Inferior parietal cortex (tissue), 1 donor: ENCODE data around the gene SNX20.

Experiments
- DNase-seq: peaks from one replicate; pipeline ENCODE4 v3.0.0-alpha.2; 2016; ENCODE audit errors: extremely low spot score

The SNX20 gene

DNA sequence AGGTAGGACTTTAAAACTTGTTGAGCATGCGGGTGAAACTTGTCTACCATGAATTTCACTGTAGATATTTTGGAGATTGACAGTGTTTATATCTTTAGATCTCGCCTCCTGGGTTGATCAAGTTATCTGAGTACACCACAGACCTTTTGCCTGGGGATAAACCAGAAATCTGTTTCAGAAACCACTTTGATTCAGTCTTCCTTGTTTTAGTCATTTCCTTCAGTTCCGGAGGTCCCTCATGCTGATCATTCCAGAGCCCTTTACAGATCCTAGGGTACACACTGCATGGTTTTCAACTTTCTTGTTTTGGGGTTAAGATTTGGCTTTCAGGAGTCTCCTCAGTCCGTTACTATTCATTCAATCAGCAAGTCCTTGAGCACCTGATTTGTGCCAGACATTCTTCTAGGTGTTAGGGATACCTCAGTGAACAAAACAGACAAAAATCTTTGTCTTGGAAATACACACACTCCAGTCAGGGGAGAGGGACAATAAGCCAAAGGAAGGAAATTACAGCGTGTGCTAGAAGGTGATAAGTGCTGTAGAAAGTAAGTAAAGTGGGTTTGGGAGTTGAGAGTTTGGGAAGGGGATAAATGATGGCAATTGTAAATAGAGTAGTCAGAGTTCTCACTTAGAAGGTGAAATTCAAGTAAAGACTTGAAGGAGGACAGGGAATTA lies 24.5 kb upstream of the SNX20 start:
- no peak for DNase-seq

DNA sequence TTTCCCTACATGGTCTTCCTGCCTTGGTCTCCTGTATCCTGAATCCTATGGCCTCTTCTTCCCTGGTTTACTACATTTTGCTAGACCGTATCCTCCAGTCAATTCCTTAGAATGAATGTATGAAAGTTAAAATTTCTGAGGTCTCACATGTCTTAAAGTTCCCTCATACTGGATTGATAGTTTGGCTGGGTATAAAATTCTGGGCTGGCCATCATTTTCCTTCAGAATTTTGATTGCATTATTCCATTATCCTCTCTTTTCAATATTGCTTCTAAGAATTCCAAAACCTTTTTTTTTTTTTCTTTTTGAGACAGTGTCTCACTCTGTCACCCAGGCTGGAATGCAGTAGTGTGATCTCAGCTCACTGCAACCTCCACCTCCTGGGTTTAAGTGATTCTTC lies 23.1 kb upstream of the SNX20 start:
- no peak for DNase-seq

DNA sequence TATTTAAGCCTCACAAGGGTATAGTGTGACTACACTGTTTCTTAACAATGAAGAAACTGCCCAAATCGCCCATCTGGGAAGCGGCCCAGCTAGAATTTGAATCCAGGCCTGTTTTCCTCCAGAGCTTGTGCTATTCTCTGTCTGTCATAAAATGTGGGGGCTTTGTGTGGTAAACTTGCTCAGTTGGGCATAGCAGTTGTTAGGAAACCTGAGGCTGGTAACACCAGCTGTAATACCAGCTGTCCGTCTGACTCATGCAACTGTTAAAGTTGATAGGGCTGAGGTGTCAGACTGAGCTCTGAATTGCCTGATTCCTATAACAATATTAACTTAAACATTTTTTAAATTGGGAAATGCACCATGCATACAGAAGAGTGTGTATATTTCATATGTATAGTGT lies 21.6 kb upstream of the SNX20 start:
- DNase-seq, result peak; percentile 44

DNA sequence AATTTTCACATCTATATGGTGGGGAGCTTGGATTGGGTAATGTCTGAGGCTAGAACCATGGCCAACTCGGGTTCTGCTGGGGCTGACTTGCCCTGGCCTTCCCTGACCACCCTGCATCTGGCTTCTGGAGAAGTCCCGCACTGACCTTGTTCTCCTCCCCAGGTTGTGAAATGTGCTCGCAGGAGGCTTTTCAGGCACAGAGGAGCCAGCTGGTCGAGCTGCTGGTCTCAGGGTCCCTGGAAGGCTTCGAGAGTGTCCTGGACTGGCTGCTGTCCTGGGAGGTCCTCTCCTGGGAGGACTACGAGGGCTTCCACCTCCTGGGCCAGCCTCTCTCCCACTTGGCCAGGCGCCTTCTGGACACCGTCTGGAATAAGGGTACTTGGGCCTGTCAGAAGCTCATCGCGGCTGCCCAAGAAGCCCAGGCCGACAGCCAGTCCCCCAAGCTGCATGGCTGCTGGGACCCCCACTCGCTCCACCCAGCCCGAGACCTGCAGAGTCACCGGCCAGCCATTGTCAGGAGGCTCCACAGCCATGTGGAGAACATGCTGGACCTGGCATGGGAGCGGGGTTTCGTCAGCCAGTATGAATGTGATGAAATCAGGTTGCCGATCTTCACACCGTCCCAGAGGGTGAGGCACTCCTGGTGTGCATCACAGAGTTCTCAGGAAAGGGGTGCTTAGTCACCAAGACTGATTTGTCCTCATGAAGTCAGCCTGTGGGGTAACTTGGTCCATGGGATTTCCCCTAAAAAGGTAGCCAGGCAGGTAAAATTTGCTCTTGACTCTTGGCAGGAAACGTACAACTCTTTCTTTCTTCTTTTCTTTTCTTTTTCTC lies 18.4 kb upstream of the SNX20 start:
- DNase-seq, result no peak

DNA sequence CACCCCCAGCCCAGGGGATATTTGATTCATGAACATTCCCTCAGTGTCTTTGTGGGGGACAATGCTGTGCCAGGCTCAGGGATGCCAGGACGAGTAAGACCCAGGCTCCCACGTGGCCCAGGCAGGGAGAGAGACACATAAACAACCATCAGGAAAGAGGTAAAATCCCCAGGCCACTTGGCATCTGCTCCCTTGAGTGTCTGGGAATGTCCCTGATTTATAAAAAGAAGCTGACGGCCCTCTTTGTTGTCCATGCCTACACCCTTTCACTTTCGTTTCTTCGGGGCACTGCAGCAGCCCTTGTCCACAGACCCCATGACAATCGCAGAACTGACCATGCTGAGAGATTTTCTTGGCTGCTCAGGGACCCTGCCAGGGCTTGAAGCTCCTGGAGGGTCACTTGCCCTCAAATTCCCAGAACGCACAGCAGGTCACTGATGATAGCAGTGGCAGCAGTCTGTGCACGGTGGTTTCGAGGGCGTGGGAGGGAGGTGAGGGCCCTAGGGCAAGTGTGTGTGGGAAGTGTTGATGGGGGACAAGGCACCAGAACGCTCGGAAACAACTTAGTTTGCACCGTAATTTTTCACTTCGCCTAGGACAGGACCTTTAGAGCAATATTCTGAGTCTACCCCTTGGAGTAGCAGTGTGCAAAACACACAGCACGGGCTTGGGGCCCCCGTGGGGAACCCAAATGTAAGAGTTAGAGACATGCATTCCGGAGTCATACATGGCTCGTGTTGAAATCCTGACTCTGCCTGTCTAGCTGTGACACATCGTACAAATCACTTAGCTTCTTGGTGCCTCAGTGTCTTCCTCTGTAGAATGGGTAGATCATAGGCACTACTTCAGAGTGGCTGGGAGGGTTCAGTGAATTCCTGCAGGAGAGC lies 17.0 kb upstream of the SNX20 start:
- no peak for DNase-seq

DNA sequence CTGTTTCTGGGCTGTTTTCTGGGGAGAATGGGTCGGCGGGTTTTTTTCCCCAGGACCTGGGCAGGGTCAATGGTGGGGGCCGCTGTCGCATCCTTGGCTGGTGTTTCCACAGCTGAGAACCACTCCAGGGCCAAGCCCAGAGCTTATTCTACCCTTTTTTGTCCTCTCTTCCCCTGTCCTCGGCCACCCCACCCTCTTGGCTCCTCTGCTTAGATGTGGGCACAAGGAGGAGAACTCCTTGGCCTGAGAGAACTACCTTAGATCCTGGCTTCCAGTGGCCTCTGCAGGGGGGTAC lies 16.3 kb upstream of the SNX20 start:
- DNase-seq, result no peak

DNA sequence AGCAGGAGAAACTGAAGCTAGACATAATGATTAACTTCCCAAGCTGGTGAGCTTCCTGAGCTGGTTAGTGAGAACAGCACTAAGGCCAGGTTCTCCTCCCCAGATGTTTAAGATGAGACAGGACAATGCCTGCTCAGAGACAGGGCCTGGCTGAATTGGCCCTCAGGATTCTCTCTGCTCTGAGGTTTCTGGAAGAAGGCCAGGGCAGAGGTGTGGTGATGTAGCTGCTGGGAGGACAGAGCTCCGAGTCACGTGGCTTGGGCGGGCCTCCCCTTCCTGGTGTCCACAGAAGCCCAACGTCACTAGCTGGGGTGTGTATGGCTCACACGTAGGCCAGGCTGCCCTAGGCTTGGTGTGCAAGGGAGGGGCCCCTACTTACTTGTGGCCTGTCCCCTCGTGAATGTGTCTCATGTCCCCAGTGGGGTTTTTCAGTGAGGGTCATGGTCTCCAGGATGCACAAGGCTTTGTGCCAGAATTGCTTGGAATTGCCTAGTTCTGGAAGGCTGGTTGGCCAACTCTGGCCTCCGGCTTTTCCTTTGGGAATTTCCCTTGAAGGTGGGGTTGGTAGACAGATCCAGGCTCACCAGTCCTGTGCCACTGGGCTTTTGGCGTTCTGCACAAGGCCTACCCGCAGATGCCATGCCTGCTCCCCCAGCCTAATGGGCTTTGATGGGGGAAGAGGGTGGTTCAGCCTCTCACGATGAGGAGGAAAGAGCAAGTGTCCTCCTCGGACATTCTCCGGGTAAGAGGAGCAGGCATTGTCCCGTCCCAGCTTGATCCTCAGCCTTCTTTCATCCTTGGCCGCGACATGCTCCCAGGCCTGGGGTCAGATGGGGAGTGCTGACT lies 15.7 kb upstream of the SNX20 start:
- no peak for DNase-seq

DNA sequence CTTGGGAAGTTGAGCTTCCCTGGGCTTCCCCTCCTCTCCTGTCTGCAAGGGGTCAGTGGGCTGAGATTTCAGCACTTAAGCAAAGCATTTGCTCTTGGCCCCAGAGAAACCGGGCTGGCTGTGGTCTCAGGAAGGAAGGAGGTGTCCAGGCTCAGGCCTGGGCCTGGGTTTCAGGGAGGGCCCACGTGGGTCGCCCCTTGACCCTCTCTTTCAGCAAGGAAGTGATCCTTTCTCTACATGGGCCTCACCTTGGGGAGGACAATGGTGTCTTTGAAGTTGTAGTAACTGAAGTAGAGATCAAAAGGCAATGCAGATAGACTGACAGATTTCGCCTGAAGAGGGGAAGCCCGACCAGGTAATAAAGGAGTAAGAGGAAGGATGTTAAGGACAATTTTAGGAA lies 15.0 kb upstream of the SNX20 start:
- DNase-seq, result no peak

DNA sequence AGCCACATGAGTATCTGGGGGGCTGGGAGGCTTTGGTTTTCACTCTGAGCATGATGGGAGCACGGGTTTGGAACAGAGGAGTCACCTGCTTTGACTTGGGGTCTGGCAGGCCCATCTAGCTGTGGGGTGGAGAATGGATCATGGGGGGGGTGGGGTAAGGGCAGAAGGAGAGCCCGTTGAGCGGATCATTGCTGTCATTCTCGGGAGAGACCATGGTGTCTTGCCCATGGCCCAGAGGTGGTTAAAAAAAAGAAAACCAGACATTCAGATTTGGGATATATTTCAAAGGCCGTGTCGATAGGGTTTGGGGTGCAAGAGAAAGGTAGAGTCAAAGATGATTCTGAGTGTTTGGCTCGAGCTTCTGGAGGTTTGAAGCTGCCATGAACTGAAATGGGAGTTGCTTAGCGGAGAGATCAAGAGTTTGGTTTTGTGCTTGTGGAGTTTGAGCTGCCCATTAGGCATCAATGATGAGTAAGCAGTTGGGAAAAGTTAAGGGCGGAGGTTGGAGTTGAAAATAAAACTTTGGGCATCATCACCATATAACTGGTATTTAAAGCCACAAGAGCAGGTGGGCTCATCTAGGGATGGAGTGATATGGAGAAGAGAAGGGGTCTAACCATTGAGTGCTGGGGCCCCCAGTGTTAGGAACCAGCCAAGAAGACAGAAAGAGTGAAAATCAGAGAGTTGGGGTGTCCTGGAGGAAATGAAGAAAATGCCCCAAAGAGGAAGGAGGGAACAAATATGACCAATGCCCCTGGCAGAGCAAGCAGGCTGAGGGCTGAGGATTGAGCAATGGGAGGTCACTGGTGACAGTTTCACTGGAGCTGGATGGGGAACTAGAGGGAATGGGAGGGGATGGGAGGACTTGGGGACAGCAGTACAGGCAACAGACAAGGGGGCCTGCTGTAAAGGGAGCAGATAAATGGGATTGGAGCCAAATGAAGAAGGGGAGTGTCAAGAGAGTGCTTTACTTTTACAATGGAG lies 14.2 kb upstream of the SNX20 start:
- DNase-seq, result no peak

DNA sequence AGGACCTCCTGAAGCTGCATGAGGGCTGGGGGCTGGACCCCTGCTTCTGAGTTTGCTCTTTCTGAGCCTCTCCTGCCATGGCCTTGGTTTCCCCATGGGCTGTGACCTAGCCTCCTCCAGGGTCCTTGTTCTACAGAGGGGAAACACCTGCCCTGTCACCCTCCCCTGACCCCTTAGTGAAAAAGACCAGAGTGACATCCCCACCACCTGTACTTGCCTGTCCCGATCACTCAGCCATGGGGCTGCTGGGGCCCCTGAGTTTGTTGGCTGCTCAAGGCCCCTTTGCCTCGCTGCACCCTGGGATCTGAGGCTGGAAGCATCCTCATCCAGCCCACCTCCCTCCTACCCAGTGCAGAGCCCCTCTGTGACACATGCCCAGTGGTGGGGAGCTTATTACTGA lies 13.1 kb upstream of the SNX20 start:
- DNase-seq, result no peak

DNA sequence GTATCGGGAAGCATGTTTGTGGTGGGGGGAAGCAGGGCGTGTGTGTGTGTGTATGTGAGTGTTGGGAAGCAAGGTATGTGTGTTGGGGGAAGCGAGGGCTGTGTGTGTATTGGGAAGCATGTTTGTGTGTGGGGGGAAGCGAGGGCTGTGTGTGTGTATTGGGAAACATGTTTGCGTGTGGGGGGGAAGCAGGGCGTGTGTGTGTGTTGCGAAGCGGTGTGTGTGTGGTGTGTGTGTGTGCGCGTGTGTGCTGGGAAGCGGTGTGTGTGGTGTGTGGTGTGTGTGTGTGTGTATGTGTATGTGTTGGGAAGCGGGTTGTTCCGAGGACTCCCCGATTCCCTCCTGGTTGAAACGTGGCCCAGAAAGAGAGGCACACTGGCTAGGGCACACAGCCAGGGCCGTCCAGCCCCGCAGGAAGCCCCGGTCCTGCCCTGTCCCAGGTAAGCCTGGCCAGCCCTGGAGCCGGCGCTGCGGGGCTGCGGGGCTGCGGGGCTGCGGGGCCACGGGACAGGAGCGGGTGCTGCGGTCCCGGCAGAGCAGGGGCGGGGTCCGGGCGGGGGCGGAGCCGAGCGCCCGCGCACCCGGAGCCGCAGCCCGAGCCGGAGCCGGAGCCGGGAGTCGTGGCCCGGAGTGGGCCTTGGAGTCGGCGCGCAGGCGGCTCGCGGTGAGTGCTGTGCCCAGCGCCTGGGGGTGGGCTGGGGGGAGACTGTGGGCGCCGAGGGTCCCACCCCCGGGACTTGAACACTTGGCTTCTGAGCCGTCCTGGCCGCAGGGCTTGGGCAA lies 12.1 kb upstream of the SNX20 start, which contains the start of gene NOD2:
TSS of gene NOD2 (plus strand) at position 608 of the 783 bp plus-strand sequence. CDS start 5,890 bp downstream, outside the sequence.
- DNase-seq, result no peak

DNA sequence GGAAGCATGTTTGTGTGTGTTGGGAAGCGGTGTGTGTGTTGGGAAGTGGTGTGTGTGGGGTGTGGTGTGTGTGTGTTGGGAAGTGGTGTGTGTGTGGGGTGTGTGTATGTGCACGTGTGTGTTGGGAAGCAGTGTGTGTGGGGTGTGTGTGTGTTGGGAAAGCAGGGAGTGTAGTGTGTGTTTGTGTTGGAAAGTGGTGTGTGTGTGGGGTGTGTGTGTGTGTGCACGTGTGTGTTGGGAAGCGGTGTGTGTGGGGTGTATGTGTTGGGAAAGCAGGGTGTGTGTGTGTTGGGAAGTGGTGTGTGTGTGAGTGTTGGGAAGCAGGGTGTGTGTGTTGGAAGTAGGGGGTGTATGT lies 11.5 kb upstream of the SNX20 start:
- DNase-seq, result no peak

DNA sequence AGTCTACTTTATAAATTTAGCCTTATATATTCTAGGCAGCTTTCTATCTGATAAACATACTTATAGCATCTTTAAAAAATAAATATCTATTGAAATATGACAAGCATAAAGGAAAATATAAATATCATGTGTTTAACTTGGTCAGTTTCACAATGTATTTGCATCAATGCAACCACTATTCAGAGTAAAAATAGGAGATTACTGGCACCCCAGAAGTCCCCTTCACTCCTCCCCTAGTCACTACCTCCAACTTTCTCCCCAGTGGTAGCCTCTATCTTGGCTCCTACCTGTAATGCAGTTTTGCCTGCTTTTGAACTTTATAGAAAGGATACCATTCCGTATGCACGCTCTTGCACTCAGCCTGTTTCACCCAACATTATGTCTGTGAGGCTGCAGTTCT lies 9.1 kb upstream of the SNX20 start:
- DNase-seq, result no peak

DNA sequence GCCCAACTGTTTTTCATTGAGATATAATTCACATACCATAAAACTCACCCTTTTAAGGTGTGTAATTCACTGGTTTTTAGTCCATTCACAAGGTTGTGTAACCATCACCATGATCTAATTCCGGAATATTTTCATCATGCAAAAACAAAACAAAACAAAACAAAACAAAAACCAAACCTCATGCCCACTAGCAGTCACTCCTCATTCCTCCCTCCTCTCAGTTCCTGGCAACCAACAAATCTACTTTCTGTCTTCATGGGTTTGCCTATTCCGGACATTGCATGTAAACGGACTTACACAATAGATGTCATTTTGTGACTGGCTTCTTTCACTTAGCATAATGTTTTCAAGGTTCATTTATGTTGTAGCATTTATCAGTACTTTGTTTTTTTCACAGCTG lies 7.8 kb upstream of the SNX20 start:
- DNase-seq, result no peak

DNA sequence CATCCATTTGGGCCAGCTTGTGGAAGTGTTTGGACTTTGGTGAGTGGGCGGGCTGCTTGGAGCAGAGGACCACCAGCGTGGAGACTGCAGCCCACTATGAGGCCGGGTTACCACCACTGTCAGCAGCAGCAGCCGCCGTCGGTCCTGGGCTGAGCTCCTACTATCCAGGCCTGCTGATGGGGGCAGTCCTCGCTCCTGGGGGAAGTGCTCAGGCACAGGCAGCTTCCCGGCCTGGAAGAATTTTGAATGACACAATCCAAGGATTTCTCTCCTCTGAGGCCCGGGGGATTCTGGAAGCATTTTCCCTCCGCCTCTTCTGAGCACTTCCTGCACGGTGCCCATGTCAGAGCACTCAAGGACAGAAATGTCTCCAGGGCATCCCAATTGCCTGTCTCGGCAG lies 7.0 kb upstream of the SNX20 start:
- no peak for DNase-seq

DNA sequence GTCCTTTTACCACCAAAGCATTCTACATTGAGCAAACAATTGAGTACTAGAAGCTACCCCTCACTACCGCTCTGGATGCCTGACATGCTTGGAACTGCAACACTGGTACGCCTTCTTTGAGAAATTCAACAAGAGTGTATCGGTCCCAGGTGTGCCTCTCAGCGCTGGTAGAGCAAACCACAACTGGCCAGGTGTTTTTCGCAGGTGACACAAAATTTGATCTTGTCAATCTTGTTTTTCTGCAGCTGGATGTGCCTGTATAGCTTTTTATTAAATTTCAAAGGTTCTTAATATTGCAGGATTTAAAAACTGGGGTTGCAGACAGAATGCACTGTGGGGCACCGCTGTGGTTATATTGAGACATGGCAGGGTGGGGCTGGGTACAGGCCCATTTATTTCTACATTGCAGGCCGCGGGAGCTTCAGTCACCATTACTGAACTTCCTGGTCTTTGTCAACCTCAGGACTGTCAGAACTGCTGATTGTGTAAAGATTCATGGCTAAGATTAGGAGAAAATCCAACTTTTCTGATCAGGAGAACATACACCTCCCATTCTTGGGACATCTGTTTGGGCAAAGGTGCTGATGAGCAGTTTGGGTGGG lies 4.5 kb upstream of the SNX20 start:
- no peak for DNase-seq

DNA sequence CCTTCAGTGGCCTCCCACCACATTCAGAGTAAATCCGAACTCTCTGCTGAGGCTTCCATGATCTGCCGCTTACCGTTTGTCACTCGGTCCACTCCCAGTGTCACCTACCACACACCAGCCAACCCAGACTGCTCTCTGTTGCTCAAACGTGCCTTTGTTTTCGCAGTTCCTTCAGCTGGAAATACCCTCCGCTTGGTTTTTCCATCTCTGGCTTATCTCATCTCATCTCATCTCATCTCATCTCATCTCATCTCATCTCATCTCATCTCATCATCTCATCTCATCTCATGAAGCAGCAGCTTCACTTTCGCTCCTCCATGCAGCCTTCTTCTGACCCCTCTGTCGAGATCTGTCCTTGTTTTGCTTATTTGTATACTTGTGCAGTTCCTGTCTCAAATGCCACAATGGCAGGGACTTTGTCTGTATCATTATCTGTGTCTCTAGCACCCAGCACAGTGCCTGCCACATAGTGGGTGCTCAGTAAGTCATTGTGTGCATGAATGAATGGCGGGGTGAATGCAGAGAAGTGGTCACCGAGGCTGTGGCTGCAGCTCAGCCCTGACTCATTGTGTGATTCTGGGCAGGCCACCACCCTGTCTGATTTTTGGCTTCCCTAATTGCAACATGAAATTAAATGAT lies 3.8 kb upstream of the SNX20 start:
- no peak for DNase-seq

DNA sequence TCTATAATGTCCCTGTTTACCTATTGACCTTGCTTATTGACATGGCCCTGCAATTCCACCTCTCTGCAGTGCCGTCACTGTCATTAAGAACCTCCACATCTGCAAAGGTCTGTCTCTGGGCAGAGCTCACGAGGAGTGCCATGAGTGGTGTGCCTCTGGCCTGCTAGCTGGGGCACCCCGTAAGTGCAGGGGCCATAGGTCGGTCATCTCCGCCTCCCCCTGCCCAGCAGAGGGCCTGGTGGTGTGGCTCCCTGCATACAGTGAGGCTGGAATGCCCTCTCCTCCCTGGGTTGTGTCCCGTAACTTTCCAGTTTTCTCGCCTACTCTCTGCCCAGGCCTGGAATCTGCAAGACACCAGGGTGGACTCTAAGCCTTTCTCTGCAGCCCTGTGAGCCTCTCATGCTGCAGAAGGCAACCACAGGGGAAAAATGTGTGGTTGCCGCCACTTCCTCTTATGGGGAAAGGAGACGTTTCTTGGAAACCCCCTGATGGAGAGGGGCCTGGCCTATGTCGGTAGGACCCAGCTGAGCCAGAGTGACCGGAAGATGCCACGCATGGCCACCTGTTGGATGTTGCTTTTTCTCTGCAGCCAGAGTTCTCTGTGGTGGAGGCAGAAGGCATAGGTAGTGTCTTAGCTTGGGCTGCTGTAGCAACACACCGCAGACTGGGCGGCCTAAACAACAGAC lies 2.7 kb upstream of the SNX20 start:
- no peak for DNase-seq
